H1 (cell line): ENCODE data around the gene CDH7. TPM values are rescaled to one million over a fixed set of nuclear protein-coding genes. Genes with fewer than 3 reads are reported as not detected.

ENCODE experiments used
- CREB1 ChIP-seq: IDR thresholded peaks from 2 replicates; pipeline ENCODE4 v1.6.1; 2012; ENCODE audit warnings: inconsistent platforms
- EZH2 ChIP-seq: fragments of 200-600 bp; sonication (generic); IDR thresholded peaks from 2 replicates; pipeline ENCODE4 v1.7.1; 2012; ENCODE audit warnings: low read depth, mild to moderate bottlenecking, moderate library complexity, low read length, inconsistent platforms; ENCODE audit not compliant: severe bottlenecking
- KDM4A ChIP-seq: IDR thresholded peaks from one replicate; pipeline ENCODE4 v1.7.1; 2012; ENCODE audit warnings: low read depth, mild to moderate bottlenecking, moderate library complexity, low read length, inconsistent platforms; ENCODE audit not compliant: severe bottlenecking
- SP4 ChIP-seq: IDR thresholded peaks from 2 replicates; pipeline ENCODE4 v1.6.1; 2012; ENCODE audit warnings: low read length, inconsistent platforms
- TAF1 ChIP-seq: IDR thresholded peaks from 2 replicates; pipeline ENCODE4 v1.6.1; 2011; ENCODE audit warnings: mild to moderate bottlenecking, low read depth, low read length
- polyA plus RNA-seq, 7 experiments: library from polyadenylated mRNA; depleted of rRNA in 3 of 7; stranded (reverse) in 5 of 7; unstranded in 2 of 7; fragments of >200 nt in 5 of 7; fragments of 200-250 nt in 2 of 7; gene quantifications; 1 replicate in 5 of 7; 2 replicates in 1 of 7; 4 replicates in 1 of 7; pipeline versions ENCODE4 v1.2.1 to v1.2.3, GENCODE V29; 2011 to 2013; ENCODE audit warnings: missing spikeins in 2 of 7, mixed read lengths in 2 of 7
- total RNA-seq: library from RNA; stranded (reverse); fragmentation: NEBNext Ultra II Directional; extraction: Animal tissue kit (Norgen Biotek cat#: 25700); gene quantifications from 2 replicates; pipeline ENCODE4 v1.2.1, GENCODE V29; 2021

The CDH7 gene
- total and polyA plus RNA-seq, 2 of the 8 experiments (the other 6 are each of a cell fraction or from before 2014, with no cell fraction given) = 1.00 to 1.5 TPM

- TF ChIP-seq SP4 = no peak
- no peak for TF ChIP-seq CREB1
- TF ChIP-seq EZH2 = no peak
- no peak for TF ChIP-seq KDM4A
- no peak for TF ChIP-seq TAF1
- TF ChIP-seq, all 59 proteins: peak for 0
Observed at GRCh38 chr18:65919663-65920062, 168.9 kb downstream of the CDH7 start (continued).
